ENCODE measurements around the gene TCERG1L.

GRCh38 chr10:131246089-131246488 lies 65.4 kb downstream of the TCERG1L start:
- TF ChIP-seq, protein P1, sequence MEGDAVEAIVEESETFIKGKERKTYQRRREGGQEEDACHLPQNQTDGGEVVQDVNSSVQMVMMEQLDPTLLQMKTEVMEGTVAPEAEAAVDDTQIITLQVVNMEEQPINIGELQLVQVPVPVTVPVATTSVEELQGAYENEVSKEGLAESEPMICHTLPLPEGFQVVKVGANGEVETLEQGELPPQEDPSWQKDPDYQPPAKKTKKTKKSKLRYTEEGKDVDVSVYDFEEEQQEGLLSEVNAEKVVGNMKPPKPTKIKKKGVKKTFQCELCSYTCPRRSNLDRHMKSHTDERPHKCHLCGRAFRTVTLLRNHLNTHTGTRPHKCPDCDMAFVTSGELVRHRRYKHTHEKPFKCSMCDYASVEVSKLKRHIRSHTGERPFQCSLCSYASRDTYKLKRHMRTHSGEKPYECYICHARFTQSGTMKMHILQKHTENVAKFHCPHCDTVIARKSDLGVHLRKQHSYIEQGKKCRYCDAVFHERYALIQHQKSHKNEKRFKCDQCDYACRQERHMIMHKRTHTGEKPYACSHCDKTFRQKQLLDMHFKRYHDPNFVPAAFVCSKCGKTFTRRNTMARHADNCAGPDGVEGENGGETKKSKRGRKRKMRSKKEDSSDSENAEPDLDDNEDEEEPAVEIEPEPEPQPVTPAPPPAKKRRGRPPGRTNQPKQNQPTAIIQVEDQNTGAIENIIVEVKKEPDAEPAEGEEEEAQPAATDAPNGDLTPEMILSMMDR (IDR thresholded peaks at IDR 0.05; ENCODE audit: poor library complexity), result no peak
- TF ChIP-seq EZH2phosphoT487 (IDR thresholded peaks at IDR 0.05; ENCODE audit: low read depth, severe bottlenecking, unreplicated experiment) (no peak), EZH2 (IDR thresholded peaks at IDR 0.05; ENCODE audit: borderline replicate concordance) (no peak)
